Common myeloid progenitor, CD34-positive (primary cell): ENCODE data around the gene SDCBP2. TPM values are rescaled to one million over a fixed set of nuclear protein-coding genes. Genes with fewer than 3 reads are reported as not detected.
A peak's percentile ranks its signal among the peaks of the same experiment; 100 is the strongest.

Experiments used
- CTCF ChIA-PET: fragments of 350-600 bp; sonication (Branson Sonifier 250); formaldehyde crosslinking; loops from one replicate; lab custom pipeline; 2021; ENCODE audit warnings: antibody characterized with exemption; lab: Charles Lee
- POLR2A ChIA-PET: fragments of 350-600 bp; sonication (Branson Sonifier 250); formaldehyde crosslinking; loops from one replicate; lab custom pipeline; 2021; ENCODE audit warnings: antibody characterized with exemption; lab: Charles Lee
- DNase-seq, 3 donors: peaks; one replicate each; pipeline versions ENCODE4 v3.0.0 to v3.0.0-alpha.2; 2013
- H3K27ac ChIP-seq, 2 experiments: 1 replicate in 1 of 2; 2 replicates in 1 of 2; pipeline ENCODE4 v1.7.0; 2013; ENCODE audit warnings: inconsistent platforms in 2 of 2, low read length in 2 of 2, mild to moderate bottlenecking in 2 of 2, low read depth in 1 of 2, moderate library complexity in 1 of 2; ENCODE audit not compliant: severe bottlenecking in 2 of 2, insufficient read depth in 1 of 2, poor library complexity in 1 of 2
- H3K27me3 ChIP-seq, 5 experiments: replicated peaks in 2 of 5; 1 replicate in 3 of 5; 2 replicates in 2 of 5; pipeline versions ENCODE4 v1.6.1 to v1.7.0; 2013; ENCODE audit warnings: low read length in 4 of 5, mild to moderate bottlenecking in 2 of 5, moderate library complexity in 2 of 5, inconsistent platforms in 1 of 5; ENCODE audit not compliant: insufficient read depth in 5 of 5, control insufficient read depth in 4 of 5
- H3K36me3 ChIP-seq, 4 experiments: 1 replicate in 2 of 4; 2 replicates in 2 of 4; pipeline versions ENCODE4 v1.6.1 to v1.7.0; 2013; ENCODE audit warnings: low read length in 3 of 4, control low read depth in 1 of 4, mild to moderate bottlenecking in 1 of 4; ENCODE audit not compliant: control insufficient read depth in 4 of 4, insufficient read depth in 4 of 4
- H3K4me1 ChIP-seq, 4 experiments: 1 replicate in 3 of 4; 2 replicates in 1 of 4; pipeline versions ENCODE4 v1.6.1 to v1.7.1; 2013; ENCODE audit warnings: low read length in 3 of 4, mild to moderate bottlenecking in 3 of 4, control low read depth in 1 of 4, inconsistent platforms in 1 of 4, moderate library complexity in 1 of 4; ENCODE audit not compliant: control insufficient read depth in 4 of 4, insufficient read depth in 4 of 4; ENCODE audit errors: control extremely low read depth in 1 of 4
- H3K4me3 ChIP-seq, 7 experiments: 1 replicate in 4 of 7; 2 replicates in 3 of 7; pipeline versions ENCODE4 v1.5.1 to v1.7.0; 2013; ENCODE audit warnings: mild to moderate bottlenecking in 7 of 7, low read length in 6 of 7, moderate library complexity in 6 of 7, inconsistent platforms in 2 of 7, low read depth in 2 of 7, control low read depth in 1 of 7; ENCODE audit not compliant: insufficient read depth in 4 of 7, control insufficient read depth in 1 of 7; ENCODE audit errors: extremely low read depth in 1 of 7
- H3K9me3 ChIP-seq, 5 experiments: 1 replicate in 4 of 5; 2 replicates in 1 of 5; pipeline versions ENCODE4 v1.6.1 to v1.7.1; 2013; ENCODE audit warnings: low read length in 4 of 5, mild to moderate bottlenecking in 2 of 5, inconsistent platforms in 1 of 5, low read depth in 1 of 5, moderate library complexity in 1 of 5; ENCODE audit not compliant: control insufficient read depth in 4 of 5, insufficient read depth in 2 of 5; ENCODE audit errors: control extremely low read depth in 1 of 5
- WGBS: methylation state at CpG from one replicate; pipeline ENCODE4 v1.1.5; 2013; ENCODE audit not compliant: insufficient coverage; 5-methylcytosine and 5-hydroxymethylcytosine counted together
- polyA plus RNA-seq: library from polyadenylated mRNA; unstranded; fragments of 120-200 nt; gene quantifications from one replicate; pipeline ENCODE4 v1.2.1, GENCODE V29; 2013

Gene SDCBP2, protein sequence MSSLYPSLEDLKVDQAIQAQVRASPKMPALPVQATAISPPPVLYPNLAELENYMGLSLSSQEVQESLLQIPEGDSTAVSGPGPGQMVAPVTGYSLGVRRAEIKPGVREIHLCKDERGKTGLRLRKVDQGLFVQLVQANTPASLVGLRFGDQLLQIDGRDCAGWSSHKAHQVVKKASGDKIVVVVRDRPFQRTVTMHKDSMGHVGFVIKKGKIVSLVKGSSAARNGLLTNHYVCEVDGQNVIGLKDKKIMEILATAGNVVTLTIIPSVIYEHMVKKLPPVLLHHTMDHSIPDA
- polyA plus RNA-seq: 1.0 TPM

- Histone ChIP-seq H3K4me1 (peaks cover 10 to 46% (median 34%) of the 10 kb centered on the region in 4 experiments), H3K4me3 (no peak within 1 kb of the TSS)
- POLR2A ChIA-PET: no interaction called here
These were observed at the start of gene SDCBP2 for GRCh38 chr20:1328680-1329330. Gene SDCBP2 (minus strand): TSS chr20:1329139. CDS start chr20:1320416, 8,723 bp downstream.

GRCh38 chr20:1378735-1379125 lies 49.8 kb upstream of the SDCBP2 start:
- peaks cover 0 to 27% (median 10%) of the 10 kb centered on the region in 4 experiments for H3K36me3 ChIP-seq
- H3K9me3 ChIP-seq: no peaks in the 10 kb centered on the region
- CTCF ChIA-PET: interaction anchor here (1.0 to 2.1 kb wide), 5 partner anchors 8 to 66 kb away, joined by 3 to 10 read pairs (median 8); no protein-coding TSS in a partner anchor
- no peak for DNase-seq
- no peak overlapping the region for H3K4me3 ChIP-seq
- POLR2A ChIA-PET: no interaction called here
- WGBS: 63% methylated on average over 1 of the region's 6 CpGs
- H3K27me3 ChIP-seq: no peaks in the 10 kb centered on the region
- H3K27ac ChIP-seq: no peak overlapping the region
- H3K4me1 ChIP-seq: peaks cover 42 to 78% (median 59%) of the 10 kb centered on the region in 4 experiments

More at GRCh38 chr20:1328680-1329330, at the start of gene SDCBP2:
- Histone ChIP-seq H3K27me3 (no peaks in the 10 kb centered on the region), H3K27ac (peak within 1 kb of the TSS in 1 of 2 experiments; percentile 46), H3K9me3 (no peaks in the 10 kb centered on the region), H3K36me3 (peaks cover 4 to 30% (median 19%) of the 10 kb centered on the region in 4 experiments)
- CTCF ChIA-PET: interaction anchor here (1.0 to 3.4 kb wide), 3 partner anchors 48 to 110 kb away, joined by 3 to 11 read pairs (median 6); no protein-coding TSS in a partner anchor
- WGBS: 90% methylated on average over 7 of the region's 8 CpGs
- DNase-seq: no peak

DNA sequence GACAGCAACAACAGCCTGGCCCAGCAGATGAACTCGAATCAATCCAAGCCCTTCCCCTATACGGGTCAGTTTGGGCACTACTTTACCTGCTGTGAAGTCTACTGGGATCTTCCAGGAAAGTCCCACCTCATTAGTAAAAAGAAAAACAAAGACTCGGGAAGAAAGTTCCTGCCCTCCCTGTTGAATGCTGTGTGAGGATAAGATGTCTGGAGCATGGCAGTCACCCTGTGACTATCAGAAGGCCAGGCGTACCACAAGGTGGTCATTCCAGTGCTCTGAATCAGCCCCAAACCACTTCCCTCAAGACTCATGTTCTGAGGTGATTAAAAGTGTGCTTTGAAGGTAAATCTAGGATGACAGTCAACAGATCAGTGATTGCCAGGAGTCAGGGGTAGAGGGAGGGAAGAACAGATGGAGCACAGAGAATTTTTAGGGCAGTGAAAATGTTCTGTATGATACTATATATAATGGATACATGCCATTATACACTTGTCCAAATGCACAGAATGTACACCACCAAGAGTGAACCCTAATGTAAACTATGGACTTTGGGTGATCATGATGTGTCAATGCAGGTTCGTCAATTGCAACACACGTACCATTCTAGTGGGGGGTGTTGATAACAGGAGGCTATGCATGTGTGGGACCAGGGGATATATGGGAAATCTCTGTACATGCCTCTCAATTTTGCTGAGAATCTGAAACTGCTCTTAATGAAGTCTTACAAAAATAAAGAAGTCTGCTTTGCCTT lies 49.2 kb upstream of the SDCBP2 start:
- Histone ChIP-seq H3K4me3 (no peak overlapping the region), H3K4me1 (peaks cover 42 to 78% (median 59%) of the 10 kb centered on the region in 4 experiments), H3K27me3 (no peaks in the 10 kb centered on the region), H3K27ac (no peak overlapping the region), H3K9me3 (no peaks in the 10 kb centered on the region), H3K36me3 (peaks cover 0 to 27% (median 14%) of the 10 kb centered on the region in 4 experiments)
- ChIA-PET CTCF (interaction anchor here (1.4 to 1.9 kb wide), 4 partner anchors 8 to 91 kb away, joined by 4 to 11 read pairs (median 4); no protein-coding TSS in a partner anchor), POLR2A (interaction anchor here (1.2 kb wide), 1 partner anchor 68 kb away, joined by 3 read pairs; no protein-coding TSS in a partner anchor)
- no peak for DNase-seq
- 95% methylated on average over 6 of the region's 6 CpGs for WGBS

GRCh38 chr20:1377341-1377871 lies 48.5 kb upstream of the SDCBP2 start:
- Histone ChIP-seq H3K4me1 (peaks cover 38 to 71% (median 55%) of the 10 kb centered on the region in 4 experiments), H3K27ac (no peak overlapping the region), H3K36me3 (peaks cover 0 to 24% (median 17%) of the 10 kb centered on the region in 4 experiments), H3K4me3 (peak overlapping the region in 1 of 7 experiments; percentile 2), H3K27me3 (no peaks in the 10 kb centered on the region), H3K9me3 (no peaks in the 10 kb centered on the region)
- WGBS: 83% methylated on average over 5 of the region's 5 CpGs
- CTCF ChIA-PET: interaction anchor here (0.8 to 1.9 kb wide), 8 partner anchors 9 to 126 kb away, joined by 3 to 11 read pairs (median 4); no protein-coding TSS in a partner anchor
- peak in 1 of 3 donors; percentile 27 for DNase-seq
- POLR2A ChIA-PET: interaction anchor here (1.2 to 2.4 kb wide), 3 partner anchors 14 to 69 kb away, joined by 3 to 9 read pairs (median 4); partner anchors contain the start of gene FKBP1A

DNA sequence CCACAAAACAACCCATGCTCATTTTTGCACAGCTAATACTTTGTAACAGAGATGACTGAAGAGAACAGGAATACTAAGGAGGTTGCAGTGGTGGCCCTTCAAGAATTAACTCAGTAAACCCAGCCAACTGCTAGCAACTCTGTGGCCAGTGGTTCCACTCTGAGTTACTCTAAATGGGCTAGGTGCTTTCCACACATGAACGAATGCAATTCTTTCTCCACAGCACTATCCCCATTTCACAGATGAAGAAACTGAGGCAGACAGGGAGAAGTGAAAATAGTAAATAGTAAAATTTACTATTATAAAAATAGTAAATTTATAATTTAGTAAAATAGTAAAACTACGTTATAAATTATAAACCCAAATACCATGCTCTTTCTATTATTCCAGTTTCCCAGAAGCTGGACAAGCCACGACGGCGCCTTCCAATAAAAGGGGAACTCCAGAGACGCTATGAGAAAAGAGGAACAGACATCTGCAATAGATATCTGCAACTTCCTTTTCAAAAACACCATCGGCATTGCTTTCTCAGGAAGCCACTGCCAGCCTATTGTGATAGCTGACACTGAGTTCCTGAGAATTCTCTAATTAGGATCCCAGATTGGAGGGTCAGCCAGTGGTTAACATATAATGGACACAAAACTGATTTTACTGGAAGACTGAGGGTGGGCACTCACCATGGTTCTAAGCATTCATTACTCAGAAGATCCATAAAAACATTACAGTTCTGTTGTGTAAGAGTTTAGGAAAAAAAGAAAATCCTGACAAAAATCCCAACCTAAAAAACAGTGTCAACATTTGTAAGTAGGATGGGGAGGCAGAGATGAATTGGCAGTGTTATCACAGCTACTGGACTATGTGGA lies 47.7 kb upstream of the SDCBP2 start:
- 0% methylated on average over 5 of the region's 7 CpGs for WGBS
- peak overlapping the region in 1 of 2 experiments; percentile 4 for H3K27ac ChIP-seq
- H3K36me3 ChIP-seq: peaks cover 4 to 27% (median 21%) of the 10 kb centered on the region in 4 experiments
- no peaks in the 10 kb centered on the region for H3K9me3 ChIP-seq
- peaks cover 35 to 66% (median 48%) of the 10 kb centered on the region in 4 experiments for H3K4me1 ChIP-seq
- no peaks in the 10 kb centered on the region for H3K27me3 ChIP-seq
- DNase-seq: peak; percentile 60 to 91 (median 84)
- POLR2A ChIA-PET: interaction anchor here (1.2 to 2.4 kb wide), 3 partner anchors 15 to 69 kb away, joined by 3 to 9 read pairs (median 4); partner anchors contain the start of gene FKBP1A
- peak overlapping the region in 2 of 7 experiments; percentile 2 to 24 for H3K4me3 ChIP-seq
- CTCF ChIA-PET: interaction anchor here (0.8 to 1.9 kb wide), 13 partner anchors 10 to 127 kb away, joined by 3 to 11 read pairs (median 3); partner anchors contain the start of gene SDCBP2
